Hematopoietic multipotent progenitor cell treated with erythropoietin and hydrocortisone succinate and interleukin-3 and kit ligand, for 17 days (in vitro differentiated cells): Measurements from ENCODE around the gene RABL2A.
"Not testable (repeated sequence)": the region's sequence is repeated elsewhere in the genome, so short reads cannot be mapped to it uniquely, and the experiment has no call there.

Experiments used
- DNase-seq: peaks from one replicate; pipeline ENCODE4 v3.0.0-alpha.2; 2015; ENCODE audit warnings: low spot score

Gene RABL2A

GRCh38 chr2:113609822-113610221 lies 17.2 kb upstream of the RABL2A start:
- peak; percentile 33 for DNase-seq

GRCh38 chr2:113621002-113621401 lies 6.1 kb upstream of the RABL2A start:
- not testable (repeated sequence) for DNase-seq

- DNase-seq = peak; percentile 6
Observed at GRCh38 chr2:113625906-113626305, 1.2 kb upstream of the RABL2A start.

GRCh38 chr2:113632849-113633345 lies 5.8 kb downstream of the RABL2A start:
- DNase-seq = not testable (repeated sequence)

GRCh38 chr2:113635358-113635757 lies 8.3 kb downstream of the RABL2A start:
- not testable (repeated sequence) for DNase-seq

GRCh38 chr2:113636226-113636625 lies 9.2 kb downstream of the RABL2A start:
- DNase-seq = not testable (repeated sequence)

GRCh38 chr2:113638084-113638483 lies 11.0 kb downstream of the RABL2A start:
- DNase-seq = not testable (repeated sequence)

- not testable (repeated sequence) for DNase-seq
Observed at GRCh38 chr2:113646217-113646616, 19.2 kb downstream of the RABL2A start.

GRCh38 chr2:113650834-113651815 lies 24.1 kb downstream of the RABL2A start:
- DNase-seq = not testable (repeated sequence)

GRCh38 chr2:113652599-113652998 lies 25.5 kb downstream of the RABL2A start:
- not testable (repeated sequence) for DNase-seq

- DNase-seq = not testable (repeated sequence)
Observed at GRCh38 chr2:113656031-113656624, 29.1 kb downstream of the RABL2A start.

GRCh38 chr2:113657735-113658134 lies 30.7 kb downstream of the RABL2A start:
- DNase-seq = not testable (repeated sequence)

GRCh38 chr2:113663285-113664060 lies 36.4 kb downstream of the RABL2A start:
- DNase-seq = not testable (repeated sequence)

GRCh38 chr2:113664761-113665533 lies 37.9 kb downstream of the RABL2A start:
- peak; percentile 3 for DNase-seq

GRCh38 chr2:113669013-113669412 lies 41.9 kb downstream of the RABL2A start:
- DNase-seq = not testable (repeated sequence)

GRCh38 chr2:113672326-113672932 lies 45.4 kb downstream of the RABL2A start:
- DNase-seq = no peak

- DNase-seq = no peak
Observed at GRCh38 chr2:113675875-113676274, 48.8 kb downstream of the RABL2A start.

GRCh38 chr2:113676623-113677266 lies 49.7 kb downstream of the RABL2A start:
- no peak for DNase-seq

GRCh38 chr2:113677330-113677729 lies 50.3 kb downstream of the RABL2A start:
- no peak for DNase-seq

GRCh38 chr2:113679457-113679856 lies 52.4 kb downstream of the RABL2A start:
- no peak for DNase-seq
